Breast epithelium (tissue), 3 donors: Measurements from ENCODE around the gene FBXW2.

Source experiments
- CTCF ChIP-seq, 3 donors: fragments of 450-650 bp; IDR thresholded peaks; one replicate each; pipeline ENCODE4 v1.5.1; 2016 to 2017; ENCODE audit warnings: antibody characterized with exemption in 3 of 3, mild to moderate bottlenecking in 3 of 3, moderate library complexity in 3 of 3
- POLR2AphosphoS5 ChIP-seq, 3 donors: sonication (generic); formaldehyde crosslinking; IDR thresholded peaks; one replicate each; pipeline ENCODE4 v1.6.1; 2017; ENCODE audit warnings: antibody characterized with exemption in 3 of 3

- TF ChIP-seq CTCF (IDR thresholded peaks at IDR 0.05): no peak
- no peak for TF ChIP-seq POLR2AphosphoS5 (IDR thresholded peaks at IDR 0.05)
Observed at GRCh38 chr9:120750421-120750820, 42.8 kb downstream of the FBXW2 start.
